RWPE2 (cell line): Measurements from ENCODE around the gene LIMA1.

Source experiments
- ATAC-seq: fragments of 200-7000 bp; cut with Tn5 transposase; 3 replicates; pipeline ENCODE4 v1.9.1; 2021; ENCODE audit warnings: low read depth
- DNase-seq: peaks from one replicate; pipeline ENCODE4 v3.0.0-alpha.2; 2020; ENCODE audit warnings: low spot score
- H3K27ac ChIP-seq: fragments of 450-650 bp; 2 replicates; pipeline ENCODE4 v1.5.1; 2017; ENCODE audit warnings: mild to moderate bottlenecking; ENCODE audit not compliant: poor library complexity, severe bottlenecking
- H3K27me3 ChIP-seq: fragments of 250-450 bp; sonication (Bioruptor Pico); 2 replicates; pipeline ENCODE4 v1.5.1; 2021; ENCODE audit warnings: mild to moderate bottlenecking, moderate library complexity; ENCODE audit not compliant: insufficient read depth, poor library complexity, severe bottlenecking
- H3K36me3 ChIP-seq: fragments of 250-450 bp; sonication (Bioruptor Pico); 2 replicates; pipeline ENCODE4 v1.5.1; 2020; ENCODE audit warnings: low read depth, mild to moderate bottlenecking, moderate library complexity
- H3K4me1 ChIP-seq: fragments of 250-450 bp; sonication (Bioruptor Pico); 2 replicates; pipeline ENCODE4 v1.5.1; 2021; ENCODE audit warnings: mild to moderate bottlenecking, moderate library complexity; ENCODE audit not compliant: insufficient read depth, poor library complexity, severe bottlenecking
- H3K4me3 ChIP-seq: fragments of 250-450 bp; sonication (Bioruptor Pico); 2 replicates; pipeline ENCODE4 v1.5.1; 2021; ENCODE audit warnings: mild to moderate bottlenecking, moderate library complexity; ENCODE audit not compliant: severe bottlenecking
- H3K9me3 ChIP-seq: fragments of 250-450 bp; sonication (Bioruptor Pico); 2 replicates; pipeline ENCODE4 v1.5.1; 2021; ENCODE audit warnings: mild to moderate bottlenecking, moderate library complexity; ENCODE audit not compliant: severe bottlenecking
- CTCF ChIP-seq: fragments of 450-650 bp; IDR thresholded peaks from one replicate; pipeline ENCODE4 v1.5.1; 2017; ENCODE audit warnings: mild to moderate bottlenecking, moderate library complexity; ENCODE audit not compliant: poor library complexity, severe bottlenecking

LIMA1 gene

GRCh38 chr12:50285253-50285652, 1.9 kb upstream of the LIMA1 start:
- DNase-seq: no peak
- Histone ChIP-seq H3K4me1 (peaks cover 17% of the 10 kb centered on the region), H3K27ac (no peak overlapping the region), H3K4me3 (no peak overlapping the region), H3K27me3 (no peaks in the 10 kb centered on the region), H3K9me3 (no peaks in the 10 kb centered on the region), H3K36me3 (no peaks in the 10 kb centered on the region)
- no peak for TF ChIP-seq CTCF
- no peak for ATAC-seq

GRCh38 chr12:50282721-50283228, 545 bp downstream of the LIMA1 start:
- Histone ChIP-seq H3K36me3 (no peaks in the 10 kb centered on the region), H3K27me3 (no peaks in the 10 kb centered on the region), H3K4me3 (peak overlapping the region; percentile 46), H3K4me1 (peaks cover 17% of the 10 kb centered on the region), H3K9me3 (no peaks in the 10 kb centered on the region), H3K27ac (peak overlapping the region; percentile 42)
- TF ChIP-seq CTCF: no peak
- ATAC-seq (peak; percentile 50), DNase-seq (no peak)

GRCh38 chr12:50279501-50279900, 3.8 kb downstream of the LIMA1 start:
- no peaks in the 10 kb centered on the region for H3K36me3 ChIP-seq
- no peak overlapping the region for H3K4me3 ChIP-seq
- TF ChIP-seq CTCF: no peak
- no peaks in the 10 kb centered on the region for H3K27me3 ChIP-seq
- H3K4me1 ChIP-seq: peaks cover 38% of the 10 kb centered on the region
- no peaks in the 10 kb centered on the region for H3K9me3 ChIP-seq
- no peak for DNase-seq
- no peak overlapping the region for H3K27ac ChIP-seq
- no peak for ATAC-seq

- no peaks in the 10 kb centered on the region for H3K27me3 ChIP-seq
- peaks cover 44% of the 10 kb centered on the region for H3K4me1 ChIP-seq
- ATAC-seq: peak; percentile 53; the same call in 2 of the 3 replicates
These were observed 6.2 kb downstream of the LIMA1 start for GRCh38 chr12:50276912-50277671.

More at GRCh38 chr12:50276912-50277671, 6.2 kb downstream of the LIMA1 start:
- Histone ChIP-seq H3K27ac (no peak overlapping the region), H3K9me3 (no peaks in the 10 kb centered on the region), H3K36me3 (peaks cover 6% of the 10 kb centered on the region; the same call in 1 of the 2 replicates), H3K4me3 (no peak overlapping the region)
- TF ChIP-seq CTCF: no peak
- DNase-seq: no peak
